HepG2 (cell line): ENCODE results near the gene CYBRD1. TPM values are rescaled to one million over a fixed set of nuclear protein-coding genes. Genes with fewer than 3 reads are reported as not detected.

Experiments used
- ATAC-seq: fragments of 200-7000 bp; cut with Tn5 transposase; 3 replicates; pipeline ENCODE4 v1.9.1; 2020; ENCODE audit warnings: mild to moderate bottlenecking, moderate library complexity
- BruUV-seq: library from RNA; stranded (reverse); fragments of 400-500 nt; replicated peaks from 2 replicates; lab custom pipeline; 2021; lab: Mats Ljungman, UMichigan
- CTCF ChIA-PET: fragments of 300-600 bp; formaldehyde crosslinking; extraction: SDS; loops from one replicate; lab custom pipeline; 2021; ENCODE audit warnings: low total read pairs, inconsistent platforms, low intra/inter-chr PET ratio; lab: Yijun Ruan, JAX
- POLR2A ChIA-PET: fragments of 350-600 bp; sonication (Branson Sonifier 250); formaldehyde crosslinking; loops from one replicate; lab custom pipeline; 2020; ENCODE audit warnings: antibody characterized with exemption, inconsistent platforms; lab: Yijun Ruan, JAX
- DNase-seq: peaks from one replicate; pipeline ENCODE4 v3.0.0-alpha.2; 2015; ENCODE audit warnings: low spot score
- FAIRE-seq: peaks from 3 replicates; lab custom pipeline; 2011; peaks lifted over from hg19 to GRCh38; lab: Jason Lieb, UNC
- H2AFZ ChIP-seq: one replicate; pipeline ENCODE4 v1.6.1; 2011; ENCODE audit warnings: low read length, inconsistent platforms
- H3K27ac ChIP-seq: fragments of 300-600 bp; 3 replicates; pipeline ENCODE4 v1.8.0; 2011; ENCODE audit warnings: mixed run types, mild to moderate bottlenecking, mixed read lengths, low read length, inconsistent platforms; ENCODE audit not compliant: insufficient read depth; ENCODE audit errors: extremely low read length
- H3K27me3 ChIP-seq, 2 experiments: fragments of 200-600 bp in 1 of 2; 2 replicates in 1 of 2; 3 replicates in 1 of 2; pipeline versions ENCODE4 v1.6.0 to v1.8.0; 2011; ENCODE audit warnings: low read length in 2 of 2, mild to moderate bottlenecking in 2 of 2, moderate library complexity in 2 of 2, inconsistent platforms in 1 of 2; ENCODE audit not compliant: insufficient read depth in 2 of 2, control insufficient read depth in 1 of 2
- H3K36me3 ChIP-seq, 2 experiments: fragments of 200-600 bp in 1 of 2; replicated peaks in 1 of 2; 2 replicates in 1 of 2; 3 replicates in 1 of 2; pipeline versions ENCODE4 v1.5.1 to v1.8.0; 2011; ENCODE audit warnings: low read length in 2 of 2, inconsistent platforms in 1 of 2; ENCODE audit not compliant: insufficient read depth in 2 of 2, control insufficient read depth in 1 of 2
- H3K4me1 ChIP-seq: 2 replicates; pipeline ENCODE4 v1.5.1; 2012; ENCODE audit warnings: low read length, inconsistent platforms; ENCODE audit not compliant: insufficient read depth
- H3K4me2 ChIP-seq: 2 replicates; pipeline ENCODE4 v1.6.0; 2011; ENCODE audit warnings: low read depth, low read length, inconsistent platforms
- H3K4me3 ChIP-seq, 3 experiments: fragments of 200-600 bp in 1 of 3; sonication (generic), shearing (Covaris generic) in 1 of 3; replicated peaks in 1 of 3; 2 replicates each; pipeline ENCODE4 v1.5.1; 2011 to 2016; ENCODE audit warnings: low read length in 3 of 3, inconsistent platforms in 2 of 3, low read depth in 2 of 3, mild to moderate bottlenecking in 2 of 3, control low read depth in 1 of 3, mixed read lengths in 1 of 3; ENCODE audit not compliant: insufficient read depth in 1 of 3
- H3K79me2 ChIP-seq: one replicate; pipeline ENCODE4 v1.6.1; 2011; ENCODE audit warnings: low read length, inconsistent platforms; ENCODE audit not compliant: insufficient read depth
- H3K9ac ChIP-seq: 2 replicates; pipeline ENCODE4 v1.6.0; 2011; ENCODE audit warnings: mild to moderate bottlenecking, low read depth, low read length, inconsistent platforms; ENCODE audit not compliant: insufficient read depth
- H3K9me3 ChIP-seq: 2 replicates; pipeline ENCODE4 v1.5.1; 2012; ENCODE audit warnings: mild to moderate bottlenecking, low read length
- H4K20me1 ChIP-seq: 2 replicates; pipeline ENCODE4 v1.6.0; 2011; ENCODE audit warnings: inconsistent platforms, mild to moderate bottlenecking, low read length, moderate library complexity; ENCODE audit not compliant: insufficient read depth
- DPF2 ChIP-seq: sonication (generic); formaldehyde crosslinking; IDR thresholded peaks from 2 replicates; pipeline ENCODE4 v1.4.0; 2020; ENCODE audit warnings: mild to moderate bottlenecking, low read depth, missing genetic modification reagents, borderline replicate concordance
- PAF1 ChIP-seq: IDR thresholded peaks from 2 replicates; pipeline ENCODE4 v1.6.1; 2016; ENCODE audit warnings: missing genetic modification reagents, missing compliant biosample characterization
- PHF20 ChIP-seq: sonication (generic); formaldehyde crosslinking; IDR thresholded peaks from 2 replicates; pipeline ENCODE4 v1.5.0; 2020; ENCODE audit warnings: mild to moderate bottlenecking, missing genetic modification reagents
- PHF5A ChIP-seq: IDR thresholded peaks from one replicate; pipeline ENCODE4 v1.6.1; 2018; ENCODE audit warnings: low read depth, missing genetic modification reagents; ENCODE audit not compliant: unreplicated experiment
- TCF7L2 ChIP-seq: IDR thresholded peaks from 2 replicates; pipeline ENCODE4 v1.6.1; 2011; ENCODE audit warnings: mild to moderate bottlenecking, low read depth, low read length, moderate library complexity
- ZBTB26 ChIP-seq: IDR thresholded peaks from 2 replicates; pipeline ENCODE4 v1.6.1; 2016; ENCODE audit warnings: missing compliant biosample characterization, missing genetic modification reagents, borderline replicate concordance
- ZBTB34 ChIP-seq: sonication (generic); formaldehyde crosslinking; IDR thresholded peaks from 2 replicates; pipeline ENCODE4 v1.8.0; 2022; ENCODE audit warnings: mild to moderate bottlenecking, missing genetic modification reagents
- ZNF256 ChIP-seq: sonication (generic); formaldehyde crosslinking; conservative IDR thresholded peaks from 2 replicates; pipeline ENCODE4 v1.4.0; 2020; ENCODE audit warnings: missing genetic modification reagents
- ZNF496 ChIP-seq: sonication (generic); formaldehyde crosslinking; IDR thresholded peaks from 2 replicates; pipeline ENCODE4 v1.8.1; 2023; ENCODE audit warnings: mild to moderate bottlenecking, moderate library complexity, missing genetic modification reagents; ENCODE audit not compliant: insufficient replicate concordance
- ZNF562 ChIP-seq: sonication (generic); formaldehyde crosslinking; IDR thresholded peaks from 2 replicates; pipeline ENCODE4 v1.8.0; 2022; ENCODE audit warnings: missing genetic modification reagents, borderline replicate concordance
- in situ Hi-C: cut with HindIII; loops from 2 replicates; pipeline ENCODE4 v1.10.0; 2017; ENCODE audit warnings: low pct_unique_long_range_greater_than_20kb; ENCODE audit not compliant: extremely low pct_ligation_motif_present
- intact Hi-C: fragments of 100-400 bp; cut with micrococcal nuclease; formaldehyde crosslinking; loops from one replicate; pipeline ENCODE4 v1.10.0; 2022; ENCODE audit not compliant: unreplicated experiment
- polyA plus RNA-seq, 8 experiments: library from polyadenylated mRNA; depleted of rRNA in 3 of 8; stranded (reverse) in 7 of 8; unstranded in 1 of 8; fragments of >200 nt; fragmentation: Illumina TruSeq in 4 of 8; extraction: Trizol in 4 of 8; gene quantifications; 2 replicates each; pipeline versions ENCODE4 v1.2.1 to v1.2.3, GENCODE V29; 2011 to 2016; ENCODE audit warnings: low read depth in 4 of 8, missing spikeins in 1 of 8, mixed read lengths in 1 of 8; ENCODE audit not compliant: insufficient read depth in 1 of 8
- total RNA-seq, 5 experiments: library from RNA; depleted of rRNA; stranded (reverse); fragments of >200 nt; fragmentation: Illumina TruSeq; extraction: Trizol; gene quantifications; 2 replicates each; pipeline ENCODE4 v1.2.3, GENCODE V29; 2016; ENCODE audit warnings: low read depth in 1 of 5
- TF ChIP-seq, protein P1 (sequence below): sonication (generic); formaldehyde crosslinking; IDR thresholded peaks from 2 replicates; pipeline ENCODE4 v1.8.1; 2023; ENCODE audit warnings: missing genetic modification reagents, mild to moderate bottlenecking, borderline replicate concordance
- TF ChIP-seq, protein P2 (sequence below): fragments of 450-650 bp; IDR thresholded peaks from 2 replicates; pipeline ENCODE4 v1.6.1; 2016

CYBRD1 gene
- total and polyA plus RNA-seq, 2 of the 13 experiments (the other 11 are each of a cell fraction or from before 2014, with no cell fraction given) = 0.13 to 0.42 TPM

GRCh38 chr2:171592036-171592555, 69.8 kb downstream of the CYBRD1 start (continued):
- TF ChIP-seq ZBTB34 (CRISPR knock-in tag) = no peak
- no peak for TF ChIP-seq ZBTB26 (CRISPR knock-in tag)
- TF ChIP-seq, protein P1, sequence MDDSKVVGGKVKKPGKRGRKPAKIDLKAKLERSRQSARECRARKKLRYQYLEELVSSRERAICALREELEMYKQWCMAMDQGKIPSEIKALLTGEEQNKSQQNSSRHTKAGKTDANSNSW (CRISPR knock-in tag) = no peak
- no peak for TF ChIP-seq PHF20 (CRISPR knock-in tag)
- no peak for TF ChIP-seq PHF5A
- TF ChIP-seq ZNF562 (CRISPR knock-in tag) = no peak
- TF ChIP-seq DPF2 (CRISPR knock-in tag) = no peak

GRCh38 chr2:171595456-171595855, 73.2 kb downstream of the CYBRD1 start:
- no peak overlapping the region for H2AFZ ChIP-seq
- ATAC-seq = no peak
- ChIA-PET POLR2A (no interaction called here), CTCF (no interaction called here)
- DNase-seq = no peak
- H3K79me2 ChIP-seq = no peaks in the 10 kb centered on the region
- H3K9ac ChIP-seq = no peak overlapping the region
- no peak overlapping the region for H3K4me3 ChIP-seq
- TF ChIP-seq, protein P2, sequence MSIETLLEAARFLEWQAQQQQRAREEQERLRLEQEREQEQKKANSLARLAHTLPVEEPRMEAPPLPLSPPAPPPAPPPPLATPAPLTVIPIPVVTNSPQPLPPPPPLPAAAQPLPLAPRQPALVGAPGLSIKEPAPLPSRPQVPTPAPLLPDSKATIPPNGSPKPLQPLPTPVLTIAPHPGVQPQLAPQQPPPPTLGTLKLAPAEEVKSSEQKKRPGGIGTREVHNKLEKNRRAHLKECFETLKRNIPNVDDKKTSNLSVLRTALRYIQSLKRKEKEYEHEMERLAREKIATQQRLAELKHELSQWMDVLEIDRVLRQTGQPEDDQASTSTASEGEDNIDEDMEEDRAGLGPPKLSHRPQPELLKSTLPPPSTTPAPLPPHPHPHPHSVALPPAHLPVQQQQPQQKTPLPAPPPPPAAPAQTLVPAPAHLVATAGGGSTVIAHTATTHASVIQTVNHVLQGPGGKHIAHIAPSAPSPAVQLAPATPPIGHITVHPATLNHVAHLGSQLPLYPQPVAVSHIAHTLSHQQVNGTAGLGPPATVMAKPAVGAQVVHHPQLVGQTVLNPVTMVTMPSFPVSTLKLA = no peak
- TF ChIP-seq ZNF256 (no peak), TCF7L2 (no peak), PAF1 (CRISPR knock-in tag) (no peak), ZNF496 (CRISPR knock-in tag) (no peak)
- H4K20me1 ChIP-seq = no peaks in the 10 kb centered on the region
- H3K4me2 ChIP-seq = no peak overlapping the region
- in situ Hi-C loops (no loop called here), intact Hi-C loops (loop anchor here (5.0 kb wide), 2 partner anchors 72 to 107 kb away; no protein-coding TSS in a partner anchor)
- BruUV-seq = no TSS peak
- H3K27ac ChIP-seq = no peak overlapping the region
- peaks cover 1 to 10% of the 10 kb centered on the region in 2 experiments; a peak in 4 of 5 replicates for H3K27me3 ChIP-seq
- H3K36me3 ChIP-seq = no peaks in the 10 kb centered on the region
- H3K4me1 ChIP-seq = no peaks in the 10 kb centered on the region
- no peak for FAIRE-seq
- H3K9me3 ChIP-seq = no peaks in the 10 kb centered on the region
